HEK293T (cell line): ENCODE measurements around the gene EIF5A2.
"Not testable (repeated sequence)": the region's sequence is repeated elsewhere in the genome, so short reads cannot be mapped to it uniquely, and the experiment has no call there.

Source experiments
- CTCF ChIA-PET: fragments of 350-600 bp; formaldehyde crosslinking; extraction: SDS; loops from one replicate; lab custom pipeline; 2021; ENCODE audit warnings: antibody characterized with exemption, inconsistent platforms; lab: Yijun Ruan, JAX
- POLR2A ChIA-PET: fragments of 350-600 bp; formaldehyde crosslinking; extraction: SDS; loops from one replicate; lab custom pipeline; 2020; ENCODE audit warnings: antibody characterized with exemption, inconsistent platforms; lab: Yijun Ruan, JAX
- DNase-seq: peaks from one replicate; pipeline ENCODE4 v3.0.0; 2012; ENCODE audit warnings: mixed read lengths; ENCODE audit errors: extremely low spot score
- ARNT ChIP-seq: fragments of 450-650 bp; IDR thresholded peaks from 2 replicates; pipeline ENCODE4 v1.6.1; 2017; ENCODE audit warnings: mild to moderate bottlenecking
- BHLHE40 ChIP-seq: fragments of 450-650 bp; IDR thresholded peaks from 2 replicates; pipeline ENCODE4 v1.6.1; 2016; ENCODE audit warnings: mild to moderate bottlenecking, moderate library complexity, borderline replicate concordance
- CTBP1 ChIP-seq: fragments of 450-650 bp; IDR thresholded peaks from 2 replicates; pipeline ENCODE4 v1.6.1; 2016; ENCODE audit warnings: borderline replicate concordance
- ELF4 ChIP-seq: fragments of 450-650 bp; IDR thresholded peaks from 2 replicates; pipeline ENCODE4 v1.6.1; 2017; ENCODE audit warnings: antibody characterized with exemption
- FOXA1 ChIP-seq: fragments of 450-650 bp; IDR thresholded peaks from 2 replicates; pipeline ENCODE4 v1.6.1; 2016; ENCODE audit warnings: mild to moderate bottlenecking
- FOXK2 ChIP-seq: fragments of 450-650 bp; IDR thresholded peaks from 2 replicates; pipeline ENCODE4 v1.6.1; 2016; ENCODE audit warnings: mild to moderate bottlenecking
- FOXM1 ChIP-seq: fragments of 450-650 bp; IDR thresholded peaks from 2 replicates; pipeline ENCODE4 v1.6.1; 2017; ENCODE audit warnings: mild to moderate bottlenecking, borderline replicate concordance
- HDGF ChIP-seq: fragments of 450-650 bp; IDR thresholded peaks from 2 replicates; pipeline ENCODE4 v1.6.1; 2017; ENCODE audit warnings: antibody characterized with exemption, borderline replicate concordance
- L3MBTL2 ChIP-seq: fragments of 450-650 bp; conservative IDR thresholded peaks from 2 replicates; pipeline ENCODE4 v1.6.1; 2016; ENCODE audit warnings: mild to moderate bottlenecking
- LEF1 ChIP-seq: fragments of 450-650 bp; IDR thresholded peaks from 2 replicates; pipeline ENCODE4 v1.6.1; 2017; ENCODE audit warnings: mild to moderate bottlenecking, borderline replicate concordance
- NFRKB ChIP-seq: fragments of 450-650 bp; IDR thresholded peaks from 2 replicates; pipeline ENCODE4 v1.6.1; 2016; ENCODE audit warnings: mild to moderate bottlenecking, moderate library complexity
- PKNOX1 ChIP-seq: fragments of 450-650 bp; IDR thresholded peaks from 2 replicates; pipeline ENCODE4 v1.6.1; 2016
- SP1 ChIP-seq: fragments of 450-650 bp; IDR thresholded peaks from 2 replicates; pipeline ENCODE4 v1.6.1; 2017
- SUZ12 ChIP-seq: fragments of 450-650 bp; IDR thresholded peaks from 2 replicates; pipeline ENCODE4 v1.6.1; 2016; ENCODE audit warnings: mild to moderate bottlenecking
- TARDBP ChIP-seq: fragments of 450-650 bp; IDR thresholded peaks from 2 replicates; pipeline ENCODE4 v1.6.1; 2016
- ZNF384 ChIP-seq: fragments of 450-650 bp; IDR thresholded peaks from 2 replicates; pipeline ENCODE4 v1.6.1; 2016

Gene EIF5A2

GRCh38 chr3:170889132-170889531 is 19.3 kb downstream of the EIF5A2 start:
- no peak for DNase-seq
- no peak for TF ChIP-seq CTBP1
- TF ChIP-seq NFRKB: no peak
- TF ChIP-seq FOXA1: no peak
- TF ChIP-seq ELF4: no peak
- TF ChIP-seq LEF1: no peak
- TF ChIP-seq SP1: no peak
- TF ChIP-seq L3MBTL2: no peak
- no peak for TF ChIP-seq TARDBP
- no peak for TF ChIP-seq ARNT
- no peak for TF ChIP-seq FOXK2
- TF ChIP-seq FOXM1: no peak
- TF ChIP-seq SUZ12: no peak
- TF ChIP-seq BHLHE40: no peak
- TF ChIP-seq ZNF384: no peak
- TF ChIP-seq HDGF: no peak
- no peak for TF ChIP-seq PKNOX1
- ChIA-PET CTCF (no interaction called here), POLR2A (no interaction called here)

- CTCF ChIA-PET, DNase-seq: not testable (repeated sequence)
- POLR2A ChIA-PET: interaction anchor here (1.7 kb wide), 1 partner anchor 14 kb away, joined by 6 read pairs; the partner anchor contains the start of gene RPL22L1
Measured at GRCh38 chr3:170884109-170884930, 24.1 kb downstream of the EIF5A2 start.

DNA sequence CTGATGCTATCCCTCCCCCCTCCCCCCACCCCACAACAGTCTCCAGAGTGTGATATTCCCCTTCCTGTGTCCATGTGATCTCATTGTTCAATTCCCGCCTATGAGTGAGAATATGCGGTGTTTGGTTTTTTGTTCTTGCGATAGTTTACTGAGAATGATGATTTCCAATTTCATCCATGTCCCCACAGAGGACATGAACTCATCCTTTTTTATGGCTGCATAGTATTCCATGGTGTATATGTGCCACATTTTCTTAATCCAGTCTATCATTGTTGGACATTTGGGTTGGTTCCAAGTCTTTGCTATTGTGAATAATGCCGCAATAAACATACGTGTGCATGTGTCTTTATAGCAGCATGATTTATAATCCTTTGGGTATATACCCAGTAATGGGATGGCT is 29.7 kb downstream of the EIF5A2 start:
- CTCF ChIA-PET, POLR2A ChIA-PET: not testable (repeated sequence)

DNA sequence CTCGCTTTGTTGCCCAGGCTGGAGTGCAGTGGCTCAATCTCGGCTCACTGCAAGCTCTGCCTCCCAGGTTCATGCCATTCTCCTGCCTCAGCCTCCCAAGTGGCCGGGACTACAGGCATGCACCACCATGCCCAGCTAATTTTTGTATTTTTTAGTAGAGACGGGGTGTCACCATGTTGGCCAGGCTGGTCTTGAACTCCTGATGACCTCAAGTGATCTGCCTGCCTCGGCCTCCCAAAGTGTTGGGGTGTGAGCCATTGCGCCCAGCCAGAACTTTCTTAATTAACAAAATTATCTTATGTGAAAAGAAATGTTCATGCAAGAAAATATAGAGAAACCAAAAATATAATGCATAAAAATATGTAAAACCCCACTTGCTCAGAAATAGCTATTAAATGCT is 31.1 kb downstream of the EIF5A2 start:
- POLR2A ChIA-PET, DNase-seq, CTCF ChIA-PET: not testable (repeated sequence)

More for the DNA sequence above, 29.7 kb downstream of the EIF5A2 start:
- DNase-seq: not testable (repeated sequence)

GRCh38 chr3:170876537-170876936 is 31.9 kb downstream of the EIF5A2 start:
- no peak for TF ChIP-seq PKNOX1
- CTCF ChIA-PET: no interaction called here
- POLR2A ChIA-PET: no interaction called here
- no peak for DNase-seq

DNA sequence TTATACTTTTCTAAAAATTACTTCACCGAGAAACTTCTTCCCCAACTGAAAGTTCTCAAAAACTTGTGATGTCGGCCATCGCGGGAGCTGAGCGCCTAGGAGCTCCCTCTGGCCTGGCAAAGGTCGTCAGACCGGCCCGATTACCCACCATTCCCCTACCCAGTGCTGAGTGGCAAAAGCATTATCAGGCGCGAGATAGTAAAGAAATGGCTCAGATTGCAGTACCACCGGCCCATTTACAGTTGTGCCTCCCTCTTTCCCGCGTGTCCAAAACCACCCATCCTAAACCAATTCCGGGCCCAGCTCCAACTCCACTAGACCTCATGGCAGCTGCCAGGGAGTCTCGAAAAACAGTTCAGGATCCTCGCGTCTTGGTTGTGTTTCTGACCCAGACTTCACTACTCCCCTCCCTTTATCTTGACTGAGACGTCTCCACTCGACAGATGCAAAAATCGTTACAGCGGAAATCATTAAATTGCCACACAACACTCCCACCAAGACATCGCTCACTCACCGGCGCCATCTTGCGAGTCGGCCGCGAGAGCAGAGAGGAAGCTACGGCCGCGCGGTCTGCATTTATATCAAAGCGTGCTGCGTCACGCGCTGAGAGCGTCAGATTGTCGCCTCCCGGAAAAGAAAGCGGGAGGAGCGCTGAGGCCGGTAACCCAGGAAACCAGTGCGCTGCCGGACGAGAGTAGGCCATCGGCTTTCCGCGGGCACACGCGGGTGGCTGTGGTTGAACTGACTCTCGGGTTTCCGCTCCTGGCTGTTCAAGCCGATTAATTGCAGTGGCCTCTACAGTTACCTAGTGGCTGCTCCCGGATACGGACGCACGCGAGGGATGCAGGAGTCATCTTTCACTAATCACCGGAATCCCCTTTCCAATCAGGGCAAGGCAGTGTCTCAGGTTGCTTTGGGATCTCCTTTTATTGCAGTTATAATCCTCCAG is 38.5 kb downstream of the EIF5A2 start, which contains the start of gene RPL22L1:
Gene RPL22L1, minus strand, starts transcription at position 551 of the 949 bp plus-strand sequence. Its CDS starts 28 bp downstream, at position 523.
- CTCF ChIA-PET: interaction anchor here (0.7 kb wide), 1 partner anchor 58 kb away, joined by 3 read pairs; no protein-coding TSS in a partner anchor
- POLR2A ChIA-PET: interaction anchor here (0.6 to 1.5 kb wide), 10 partner anchors 11 to 569 kb away, joined by 3 to 11 read pairs (median 4); partner anchors contain the start of gene EIF5A2
- DNase-seq: peak; percentile 91
- TF ChIP-seq ZNF384: no peak
- TF ChIP-seq L3MBTL2: peak; percentile 78
- peak; percentile 44; the same call in 1 of the 2 replicates for TF ChIP-seq ARNT
- TF ChIP-seq FOXM1: no peak
- 0 out of 2 replicates have a peak, but pooled peaks have one; percentile 21 for TF ChIP-seq CTBP1
- TF ChIP-seq TARDBP: no peak
- peak; percentile 85 for TF ChIP-seq NFRKB
- no peak for TF ChIP-seq FOXK2
- peak; percentile 34; the same call in 1 of the 2 replicates for TF ChIP-seq PKNOX1
- no peak for TF ChIP-seq HDGF
- no peak for TF ChIP-seq SP1
- TF ChIP-seq LEF1: no peak
- TF ChIP-seq ELF4: peak; percentile 85
